Ammon's horn (tissue), 1 donor: ENCODE results near the gene IFNL3.
"Not testable (repeated sequence)": the region's sequence is repeated elsewhere in the genome, so short reads cannot be mapped to it uniquely, and the experiment has no call there.

Experiments used
- DNase-seq: peaks from one replicate; pipeline ENCODE4 v3.0.0-alpha.2; 2016; ENCODE audit warnings: low spot score

IFNL3 gene

DNA sequence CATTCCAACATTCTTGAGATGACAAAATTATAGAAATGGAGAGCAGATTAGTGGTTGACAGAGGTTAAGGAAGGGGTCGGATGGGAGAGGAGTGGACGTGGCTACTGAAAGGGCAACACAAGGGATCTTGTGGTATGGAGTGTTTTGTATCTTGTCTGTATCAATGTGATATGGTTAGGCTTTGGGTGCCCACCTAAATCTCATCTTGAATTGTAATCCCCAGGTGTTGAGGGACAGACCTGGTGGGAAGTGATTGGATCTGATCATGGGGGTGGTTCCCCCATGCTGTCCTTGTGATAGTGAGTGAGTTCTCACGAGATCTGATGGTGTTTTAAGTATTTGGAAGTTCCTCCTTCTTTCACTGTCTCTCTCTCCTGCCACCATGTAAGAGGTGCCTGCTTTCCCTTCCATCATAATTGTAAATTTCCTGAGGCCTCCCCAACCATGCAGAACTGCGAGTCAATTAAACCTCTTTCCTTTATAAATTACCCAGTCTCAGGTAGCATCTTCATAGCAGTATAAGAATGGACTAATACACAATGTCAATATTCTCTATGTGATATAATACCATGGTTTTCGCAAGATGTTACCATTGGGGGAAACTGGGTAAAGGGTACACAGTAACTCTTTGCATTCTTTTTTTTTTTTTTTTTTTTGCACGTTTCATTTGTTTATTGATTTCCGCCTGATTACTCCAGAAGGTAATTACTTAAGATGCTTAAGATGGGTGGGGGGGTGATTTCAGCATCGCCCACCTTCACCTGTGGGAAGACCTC is 8.8 kb upstream of the IFNL3 start:
- DNase-seq, result no peak

GRCh38 chr19:39252458-39252857 is 7.7 kb upstream of the IFNL3 start:
- DNase-seq, result no peak

GRCh38 chr19:39251846-39252245 is 7.0 kb upstream of the IFNL3 start:
- DNase-seq, result no peak

DNA sequence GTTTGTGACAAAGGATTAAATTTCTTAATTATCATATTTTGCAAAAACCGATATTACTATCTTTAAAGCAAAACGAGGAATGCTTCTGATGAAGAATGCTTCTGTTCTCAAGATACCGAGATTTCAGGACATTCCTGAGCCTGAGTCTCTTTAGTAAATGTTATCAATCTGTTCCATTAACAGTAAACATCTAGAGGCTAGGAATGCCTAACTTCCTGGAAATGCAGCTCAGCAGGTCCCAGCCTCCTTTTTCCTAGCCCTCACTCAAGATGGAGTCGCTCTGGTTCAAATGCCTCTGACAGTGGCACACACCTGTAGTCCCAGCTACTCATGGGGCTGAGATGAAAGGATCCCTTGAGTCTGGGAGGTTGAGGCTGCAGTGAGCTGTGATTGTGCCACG is 6.3 kb upstream of the IFNL3 start:
- DNase-seq, result no peak

- DNase-seq, result no peak
Measured at GRCh38 chr19:39248806-39249205, 4.0 kb upstream of the IFNL3 start, which contains the start of gene IFNL4. TSS of gene IFNL4 (minus strand) at chr19:39248856.

- DNase-seq, result no peak
Measured at GRCh38 chr19:39247701-39248664, 3.2 kb upstream of the IFNL3 start.

DNA sequence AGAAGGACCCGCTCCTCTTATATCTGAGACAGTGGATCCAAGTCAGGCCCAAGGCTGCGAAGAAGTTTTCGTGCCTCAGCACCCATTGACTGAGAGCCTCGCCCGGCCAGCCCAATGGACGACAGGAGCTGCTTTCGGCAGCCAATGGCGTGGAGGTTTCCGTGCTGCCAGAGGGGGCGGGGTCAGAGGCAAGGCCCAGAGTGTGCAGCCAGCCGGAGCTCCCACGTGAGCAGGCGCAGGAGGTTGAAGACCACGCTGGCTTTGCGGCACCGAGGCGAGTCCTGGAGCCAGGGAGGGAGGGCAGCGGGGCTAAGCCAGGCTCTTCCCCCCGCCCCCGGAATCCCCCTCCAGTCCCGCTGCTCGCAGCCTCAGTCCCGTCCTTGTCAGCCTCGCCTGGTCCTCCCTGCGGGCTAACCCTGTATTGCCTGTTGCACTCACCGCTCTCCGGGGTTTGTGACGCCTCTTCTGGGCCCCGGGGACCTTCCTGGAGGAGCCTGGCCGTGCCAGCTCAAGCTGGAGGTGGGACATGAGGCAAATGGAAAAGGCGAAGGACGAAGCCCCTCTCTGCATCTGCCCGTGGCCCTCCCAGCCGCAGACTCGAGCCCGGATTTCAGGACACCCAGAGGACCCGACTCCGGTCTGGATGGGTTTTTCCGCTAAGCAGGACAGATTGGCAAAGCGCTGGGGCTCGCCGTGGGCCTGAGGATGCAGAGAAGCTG is 2.3 kb upstream of the IFNL3 start:
- peak; percentile 46 for DNase-seq

DNA sequence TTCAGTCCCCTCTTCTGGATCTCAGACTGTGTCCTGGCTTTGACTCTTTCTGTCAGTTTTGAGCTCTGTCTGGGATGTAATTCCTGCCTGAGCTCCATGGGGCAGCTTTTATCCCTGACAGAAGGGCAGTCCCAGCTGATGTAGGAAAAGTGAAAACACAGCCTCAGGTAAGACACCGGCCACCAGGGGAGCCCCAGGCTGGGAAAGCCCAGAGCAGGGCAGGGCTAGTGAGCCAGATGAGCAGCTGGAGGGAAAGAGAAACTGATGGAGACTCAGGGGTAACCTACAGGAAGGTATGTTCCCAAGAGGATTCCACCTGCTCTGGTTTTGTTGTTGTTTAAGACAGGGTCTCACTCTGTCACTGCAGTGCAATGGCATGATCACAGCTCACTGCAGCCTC is 360 bp upstream of the IFNL3 start:
- not testable (repeated sequence) for DNase-seq

DNA sequence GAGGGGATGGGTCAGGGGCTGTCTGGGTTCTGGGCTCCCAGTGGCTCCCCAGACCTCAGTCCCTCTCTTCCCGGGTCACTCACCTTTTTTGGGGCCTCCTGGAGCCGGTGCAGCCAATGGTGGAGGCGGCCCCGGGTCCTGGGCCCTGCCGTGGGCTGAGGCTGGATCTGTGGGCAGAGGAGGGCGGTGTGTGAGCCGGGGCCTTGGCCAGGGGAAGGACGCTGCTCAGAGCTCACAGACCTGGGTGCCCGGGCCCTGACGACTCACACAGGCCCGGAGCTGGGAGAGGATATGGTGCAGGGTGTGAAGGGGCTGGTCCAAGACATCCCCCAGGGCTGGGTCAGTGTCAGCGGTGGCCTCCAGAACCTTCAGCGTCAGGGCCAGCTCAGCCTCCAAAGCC is 1.1 kb downstream of the IFNL3 start:
- DNase-seq, result not testable (repeated sequence)

GRCh38 chr19:39240421-39240820 is 4.4 kb downstream of the IFNL3 start:
- DNase-seq, result no peak

DNA sequence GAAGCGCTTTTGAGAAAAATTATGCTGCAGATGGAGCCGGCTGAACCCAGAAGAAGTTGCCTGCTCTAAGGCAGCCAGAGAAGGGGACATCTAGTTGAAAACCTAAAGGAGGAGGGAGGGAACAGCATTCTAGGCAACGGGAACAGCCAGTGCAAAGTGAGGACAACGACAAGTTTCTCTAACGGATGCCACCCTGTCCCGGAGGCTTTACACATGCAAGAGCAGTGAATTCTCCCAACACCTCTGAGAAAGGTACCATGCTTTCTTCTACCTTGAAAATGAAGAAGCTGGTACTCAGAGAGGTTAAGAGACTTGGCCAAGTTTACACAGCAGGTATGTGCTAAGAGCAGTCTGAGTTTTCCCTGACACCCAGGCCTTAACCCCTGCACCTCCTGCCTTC is 5.9 kb downstream of the IFNL3 start:
- DNase-seq, result no peak

- no peak for DNase-seq
Measured at GRCh38 chr19:39238209-39238608, 6.6 kb downstream of the IFNL3 start.

GRCh38 chr19:39237200-39238184 is 7.3 kb downstream of the IFNL3 start:
- DNase-seq, result no peak

DNA sequence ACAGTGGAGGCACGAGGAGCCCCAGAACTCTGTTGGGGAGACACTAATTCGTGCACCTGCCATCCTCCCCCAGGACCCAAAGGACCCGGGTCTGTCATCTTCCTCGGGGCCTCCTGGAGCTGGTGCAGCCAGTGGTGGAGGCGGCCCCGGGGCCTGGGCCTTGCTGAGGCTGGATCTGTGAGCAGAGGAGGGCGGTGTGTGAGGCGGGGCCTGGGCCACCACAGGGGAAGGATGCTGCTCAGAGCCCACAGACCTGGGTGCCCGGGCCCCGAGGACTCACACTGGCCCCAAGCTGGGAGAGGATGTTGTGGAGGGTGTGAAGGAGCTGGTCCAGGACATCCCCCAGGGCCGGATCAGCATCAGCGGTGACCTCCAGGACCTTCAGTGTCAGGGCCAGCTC is 8.3 kb downstream of the IFNL3 start:
- no peak for DNase-seq

DNA sequence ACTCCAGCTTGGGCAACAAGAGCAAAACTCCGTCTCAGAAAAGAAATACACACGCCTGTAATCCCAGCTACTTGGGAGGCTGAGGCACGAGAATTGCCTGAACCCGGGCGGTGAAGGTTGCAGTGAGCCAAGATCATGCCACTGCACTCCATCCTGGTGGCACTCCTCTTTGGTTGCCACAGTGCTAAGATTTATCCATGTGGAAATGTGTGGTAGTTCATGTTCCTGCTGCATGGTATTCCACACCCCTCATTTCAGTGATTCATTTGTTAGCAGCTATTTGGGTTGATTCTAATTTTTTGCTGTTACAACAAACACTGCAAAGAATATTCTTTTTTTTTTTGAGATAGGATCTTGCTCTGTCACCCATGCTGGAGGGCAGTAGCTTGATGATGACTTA is 12.1 kb downstream of the IFNL3 start:
- no peak for DNase-seq

DNA sequence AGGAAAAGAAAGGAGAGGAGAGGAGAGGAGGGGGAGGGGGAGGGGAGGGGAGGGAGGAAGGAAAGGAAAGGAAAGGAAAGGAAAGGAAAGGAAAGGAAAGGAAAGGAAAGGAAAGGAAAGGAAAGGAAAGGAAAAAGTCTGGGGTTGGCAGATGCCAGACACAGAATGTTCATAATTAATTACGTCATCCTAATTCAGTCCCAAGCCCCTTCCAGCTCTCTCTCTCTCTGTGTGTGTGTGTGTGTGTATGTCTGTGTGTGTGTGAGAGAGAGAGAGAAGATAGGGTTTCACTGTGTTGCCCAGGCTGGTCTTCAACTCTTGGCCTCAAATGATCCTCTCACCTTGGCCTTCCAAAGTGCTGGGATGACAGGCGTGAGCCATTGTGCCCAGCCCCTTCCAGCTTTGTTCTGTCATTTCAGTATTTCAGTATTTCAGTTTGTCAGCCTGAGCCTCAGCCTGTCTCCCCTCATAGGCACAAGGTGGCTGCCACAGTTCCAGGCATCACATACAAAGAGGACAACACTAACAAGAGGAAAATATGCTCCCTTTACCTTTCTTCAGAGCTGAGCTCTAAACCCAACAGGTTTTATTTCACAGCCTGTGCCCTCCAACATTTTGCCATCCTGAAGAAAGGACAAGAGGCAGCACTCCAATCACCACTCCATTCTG is 14.6 kb downstream of the IFNL3 start:
- no peak for DNase-seq

GRCh38 chr19:39224910-39225309 is 19.9 kb downstream of the IFNL3 start:
- DNase-seq, result no peak

GRCh38 chr19:39223703-39224279 is 21.0 kb downstream of the IFNL3 start:
- DNase-seq, result no peak

- DNase-seq, result not testable (repeated sequence)
Measured at GRCh38 chr19:39219108-39219507, 25.7 kb downstream of the IFNL3 start.
